ENCODE measurements around the gene NSUN4.

- TF ChIP-seq CTCF (conservative IDR thresholded peaks at IDR 0.05; ENCODE audit: low read length) (no peak), EZH2phosphoT487 (IDR thresholded peaks at IDR 0.05; ENCODE audit: borderline replicate concordance) (no peak)
Observed at GRCh38 chr1:46367072-46367471, 26.5 kb downstream of the NSUN4 start.

Data from Loucy (cell line).